NCI-H2196 treated with DMSO at 0.1 percent for 48 hours (cell line): ENCODE results near the gene PHF20.
"Not testable (repeated sequence)": the region's sequence is repeated elsewhere in the genome, so short reads cannot be mapped to it uniquely, and the experiment has no call there.

Experiments
- DNase-seq: peaks from one replicate; lab custom pipeline; 2025; ENCODE audit not compliant: unreplicated experiment; lab: John Stamatoyannopoulos, UW

PHF20 gene

DNA sequence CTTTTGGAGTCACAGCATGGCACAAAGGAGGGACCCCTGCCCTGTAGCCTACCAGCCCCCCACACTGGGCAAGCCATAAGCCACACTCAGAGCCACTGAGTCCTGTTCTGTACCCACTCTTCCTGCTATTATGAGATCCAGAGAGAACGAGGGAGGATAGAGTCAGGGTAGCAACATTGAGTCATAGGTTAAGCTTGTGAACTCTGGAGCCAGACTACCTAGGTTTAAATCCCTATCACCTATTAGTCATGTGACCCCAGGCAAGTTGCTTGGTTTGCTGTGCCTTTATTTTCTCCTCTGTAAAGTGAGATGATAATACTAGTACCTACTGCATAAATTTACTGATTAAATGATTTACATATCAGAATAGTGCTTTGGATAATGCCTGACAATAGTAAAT lies 197.1 kb downstream of the PHF20 start:
- no peak for DNase-seq

- no peak for DNase-seq
Observed at GRCh38 chr20:35971981-35972380, 200.2 kb downstream of the PHF20 start.

DNA sequence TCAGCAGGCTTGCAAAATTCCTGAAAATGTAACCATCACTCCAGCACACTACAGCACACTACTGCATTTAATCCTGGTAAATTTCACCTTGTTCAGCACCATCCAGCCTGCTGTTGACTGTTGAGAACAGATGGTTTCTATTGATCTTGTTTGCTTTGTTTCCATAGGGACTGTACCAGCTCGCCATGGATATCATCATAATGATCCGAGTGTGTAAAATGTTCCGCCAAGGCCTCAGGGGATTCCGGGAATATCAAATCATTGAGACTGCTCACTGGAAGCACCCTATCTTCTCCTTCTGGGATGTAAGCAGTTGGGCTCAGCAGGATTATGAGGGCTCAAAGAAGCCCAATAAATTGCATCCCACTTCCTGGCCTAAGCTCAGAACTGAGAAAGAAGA lies 200.6 kb downstream of the PHF20 start:
- DNase-seq = no peak

GRCh38 chr20:35974256-35974655 lies 202.4 kb downstream of the PHF20 start:
- DNase-seq = no peak

DNA sequence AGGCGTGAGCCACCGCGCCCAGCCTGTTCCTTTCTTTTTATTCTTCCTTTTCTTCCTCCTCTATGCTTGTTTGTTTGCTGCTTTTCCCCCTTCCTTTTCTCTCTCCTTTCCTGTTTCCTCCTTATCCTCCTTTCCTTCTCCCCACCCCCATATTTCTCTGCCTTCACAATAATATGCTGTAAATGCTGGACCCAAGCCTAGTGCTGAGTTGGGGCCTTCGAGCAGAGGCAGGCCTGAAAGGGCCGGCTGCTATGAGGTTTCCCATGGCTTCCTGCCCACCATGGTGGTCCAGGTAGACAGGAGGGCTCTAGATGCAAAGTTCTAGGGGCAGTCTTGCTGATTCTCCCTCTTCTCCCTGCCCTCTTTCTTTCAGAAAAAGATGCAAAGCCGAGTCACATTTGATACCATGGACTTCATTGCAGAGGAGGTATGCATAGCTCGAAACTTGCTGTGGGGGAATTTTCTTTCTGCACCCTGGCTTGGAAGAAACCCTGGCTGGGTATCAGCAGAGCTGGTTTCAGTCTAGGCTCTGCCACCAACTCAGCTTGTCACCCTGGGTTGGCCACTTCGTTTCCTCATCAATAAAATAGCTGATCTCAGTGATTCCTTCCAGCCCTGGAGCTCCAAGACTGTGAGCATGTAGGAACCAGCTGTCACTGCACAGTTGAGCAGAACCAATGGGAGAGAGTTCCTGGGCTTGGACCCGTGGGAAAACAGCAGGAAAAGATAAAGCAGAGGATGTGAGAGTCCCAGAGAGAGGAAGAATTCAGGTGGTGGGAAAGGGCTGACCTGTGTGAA lies 204.0 kb downstream of the PHF20 start:
- no peak for DNase-seq

DNA sequence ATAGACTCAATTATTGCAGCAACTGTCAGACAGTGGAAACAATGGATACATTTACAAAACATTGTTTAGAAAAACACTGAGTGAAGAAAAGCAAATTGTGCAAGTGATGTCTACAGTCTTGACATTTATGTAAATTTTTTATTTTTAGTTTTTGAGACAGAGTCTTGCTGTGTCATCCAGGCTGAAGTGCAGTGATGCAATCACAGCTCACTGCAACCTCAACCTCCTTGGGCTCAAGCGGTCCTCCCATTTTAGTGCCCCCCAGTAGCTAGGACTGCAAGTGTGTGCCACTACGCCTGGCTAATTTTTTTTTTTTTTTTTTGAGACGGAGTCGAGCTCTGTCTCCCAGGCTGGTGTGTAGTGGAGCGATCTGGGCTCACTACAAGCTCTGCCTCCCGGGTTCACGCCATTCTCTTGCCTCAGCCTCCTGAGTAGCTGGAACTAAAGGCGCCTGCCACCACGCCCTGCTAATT lies 206.3 kb downstream of the PHF20 start:
- no peak for DNase-seq

DNA sequence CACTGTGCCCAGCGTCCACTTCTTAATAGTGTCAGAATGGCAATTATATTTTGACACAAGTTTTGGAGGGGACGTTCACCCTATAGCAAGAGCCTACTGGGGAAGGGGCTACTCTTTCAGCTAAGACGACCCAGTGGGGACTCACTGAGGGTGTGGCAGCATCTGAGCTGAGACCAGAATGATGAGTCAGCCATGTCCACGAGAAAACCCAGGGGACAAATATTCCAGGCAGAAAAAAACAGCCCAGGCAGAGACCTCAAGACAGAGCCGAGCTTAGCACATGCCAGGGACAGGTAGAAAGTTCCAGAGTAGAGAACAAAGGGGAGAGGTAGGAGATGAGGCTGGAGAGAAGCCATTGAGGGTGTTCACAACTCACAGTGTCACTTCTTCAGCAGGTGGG lies 207.7 kb downstream of the PHF20 start:
- no peak for DNase-seq

GRCh38 chr20:35981969-35982368 lies 210.2 kb downstream of the PHF20 start:
- no peak for DNase-seq

DNA sequence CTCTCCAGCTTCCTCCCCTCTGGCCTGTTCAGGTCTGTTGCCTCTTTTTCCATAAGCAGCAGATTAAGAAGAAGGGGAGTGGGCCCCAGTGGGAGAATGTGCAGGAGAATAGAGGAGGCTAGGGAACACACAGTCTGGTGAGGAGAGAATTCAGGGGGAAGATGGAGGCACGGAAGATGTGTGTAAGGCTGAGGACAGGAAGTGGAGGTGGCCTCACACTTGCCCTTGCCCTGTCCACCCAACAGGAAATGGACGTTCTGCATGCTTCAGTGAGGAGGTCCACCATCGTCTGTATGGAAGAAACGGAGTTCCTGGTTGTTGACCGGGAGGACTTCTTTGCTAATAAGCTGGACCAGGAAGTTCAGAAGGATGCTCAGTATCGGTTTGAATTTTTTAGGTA lies 212.6 kb downstream of the PHF20 start:
- no peak for DNase-seq

DNA sequence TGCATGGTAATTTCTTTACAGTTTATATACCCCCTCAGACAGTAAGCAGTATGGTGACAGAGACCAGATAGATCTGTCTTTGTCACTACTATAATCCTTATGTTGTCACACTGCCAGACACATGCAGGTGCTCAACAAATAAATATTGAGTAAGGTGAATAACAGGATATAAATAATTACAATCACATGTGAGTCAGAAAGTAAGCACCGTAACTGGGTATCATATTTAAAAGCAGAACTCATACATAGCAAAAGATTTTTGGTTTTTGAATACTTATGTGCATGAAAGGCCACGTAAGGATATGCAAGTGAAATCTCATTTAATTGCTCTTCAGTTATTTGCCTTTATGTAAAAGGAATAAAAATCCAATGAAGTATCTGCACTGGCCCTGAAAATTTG lies 214.0 kb downstream of the PHF20 start:
- no peak for DNase-seq

DNA sequence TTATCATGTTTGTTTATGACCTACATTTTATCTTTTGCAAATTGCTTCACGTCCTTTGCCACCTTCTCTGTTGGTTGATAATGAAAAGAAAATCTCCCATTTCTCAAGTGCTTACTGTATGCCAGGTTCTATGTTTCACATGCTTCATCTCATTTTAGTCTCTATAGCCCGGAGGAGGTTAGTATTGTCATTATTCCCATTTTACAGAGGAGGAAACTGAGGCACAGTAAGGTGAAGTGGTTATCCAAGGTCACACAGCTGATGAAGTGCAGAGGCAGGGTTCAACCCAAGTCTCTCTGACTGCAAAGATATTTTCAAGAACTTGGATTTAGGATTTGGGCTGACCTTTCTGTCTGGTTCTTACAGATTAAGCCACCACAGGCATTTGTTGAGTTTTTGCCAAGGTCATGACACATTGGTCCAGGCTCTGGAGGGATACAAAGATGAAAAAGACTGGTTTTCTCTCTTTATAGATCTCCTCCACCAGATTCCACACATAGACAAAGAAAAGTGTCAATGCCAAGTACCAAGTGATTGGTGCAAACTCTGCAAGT lies 217.2 kb downstream of the PHF20 start:
- no peak for DNase-seq

DNA sequence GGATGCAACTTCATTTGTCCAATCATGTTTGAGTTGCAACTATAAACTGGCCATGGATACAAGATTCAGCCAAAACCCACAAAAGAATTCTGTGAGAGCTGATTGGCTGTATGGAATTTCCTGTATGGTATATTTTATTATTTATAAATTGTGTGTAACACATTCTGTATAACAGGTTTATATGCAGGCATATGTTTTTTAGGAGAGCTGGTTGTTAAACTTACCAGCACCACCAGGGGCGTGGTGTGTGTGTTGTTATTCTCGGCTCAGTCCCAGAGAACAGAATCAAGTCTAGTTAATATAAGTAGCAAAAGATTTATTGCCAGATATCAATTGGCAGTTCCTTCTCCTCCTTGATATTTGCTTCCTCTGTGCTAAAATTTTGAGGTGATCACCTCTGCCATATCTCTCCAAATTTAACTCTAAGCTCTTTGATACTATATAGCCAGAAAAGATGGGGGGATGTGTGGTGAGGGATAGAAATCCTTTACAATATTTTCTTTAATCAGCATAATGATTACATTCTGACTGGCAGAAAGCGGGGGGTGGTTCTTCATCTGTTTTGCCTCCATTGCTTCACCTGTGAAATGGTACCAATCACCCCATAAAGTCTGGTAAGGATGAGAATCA lies 219.4 kb downstream of the PHF20 start:
- no peak for DNase-seq

- DNase-seq = peak; percentile 79
Observed at GRCh38 chr20:35992713-35993335, 221.0 kb downstream of the PHF20 start.

GRCh38 chr20:35994994-35995453 lies 223.2 kb downstream of the PHF20 start:
- DNase-seq = peak; percentile 93

- not testable (repeated sequence) for DNase-seq
Observed at GRCh38 chr20:35996492-35996891, 224.7 kb downstream of the PHF20 start.
